ENCODE data around the gene OR2D2.

- TF ChIP-seq, protein P1, sequence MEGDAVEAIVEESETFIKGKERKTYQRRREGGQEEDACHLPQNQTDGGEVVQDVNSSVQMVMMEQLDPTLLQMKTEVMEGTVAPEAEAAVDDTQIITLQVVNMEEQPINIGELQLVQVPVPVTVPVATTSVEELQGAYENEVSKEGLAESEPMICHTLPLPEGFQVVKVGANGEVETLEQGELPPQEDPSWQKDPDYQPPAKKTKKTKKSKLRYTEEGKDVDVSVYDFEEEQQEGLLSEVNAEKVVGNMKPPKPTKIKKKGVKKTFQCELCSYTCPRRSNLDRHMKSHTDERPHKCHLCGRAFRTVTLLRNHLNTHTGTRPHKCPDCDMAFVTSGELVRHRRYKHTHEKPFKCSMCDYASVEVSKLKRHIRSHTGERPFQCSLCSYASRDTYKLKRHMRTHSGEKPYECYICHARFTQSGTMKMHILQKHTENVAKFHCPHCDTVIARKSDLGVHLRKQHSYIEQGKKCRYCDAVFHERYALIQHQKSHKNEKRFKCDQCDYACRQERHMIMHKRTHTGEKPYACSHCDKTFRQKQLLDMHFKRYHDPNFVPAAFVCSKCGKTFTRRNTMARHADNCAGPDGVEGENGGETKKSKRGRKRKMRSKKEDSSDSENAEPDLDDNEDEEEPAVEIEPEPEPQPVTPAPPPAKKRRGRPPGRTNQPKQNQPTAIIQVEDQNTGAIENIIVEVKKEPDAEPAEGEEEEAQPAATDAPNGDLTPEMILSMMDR (CRISPR knock-in tag; IDR thresholded peaks at IDR 0.05) = no peak
- TF ChIP-seq FOXJ3 (CRISPR knock-in tag; IDR thresholded peaks at IDR 0.05; ENCODE audit: borderline replicate concordance) (no peak), ARNT2 (CRISPR knock-in tag; IDR thresholded peaks at IDR 0.05; ENCODE audit: low read depth) (no peak), HDAC6 (IDR thresholded peaks at IDR 0.05; ENCODE audit: low read depth, low read length) (no peak), MTF2 (CRISPR knock-in tag; IDR thresholded peaks at IDR 0.05; ENCODE audit: borderline replicate concordance) (no peak), SIN3A (IDR thresholded peaks at IDR 0.05; ENCODE audit: borderline replicate concordance, low read depth, low read length) (no peak)
Measured at GRCh38 chr11:6871278-6871677, 21.0 kb downstream of the OR2D2 start.
